OCI-LY3 (cell line): ENCODE data around the gene ASCC3.

Experiments used
- H2AFZ ChIP-seq: fragments of 200-600, 300-600 bp; shearing (Covaris generic); 2 replicates; pipeline ENCODE4 v1.6.0; 2014; ENCODE audit warnings: antibody characterized with exemption, low read depth, low read length
- H3K27ac ChIP-seq: fragments of 200-600, 300-600 bp; sonication (generic); 2 replicates; pipeline ENCODE4 v1.5.1; 2014; ENCODE audit warnings: mild to moderate bottlenecking, low read length, moderate library complexity, mixed read lengths
- H3K27me3 ChIP-seq: fragments of 200-600, 300-600 bp; sonication (generic); 2 replicates; pipeline ENCODE4 v1.6.1; 2014; ENCODE audit warnings: low read depth, low read length, mixed read lengths
- H3K36me3 ChIP-seq: fragments of 200-600, 300-600 bp; sonication (generic); replicated peaks from 2 replicates; pipeline ENCODE3; 2014; ENCODE audit warnings: low read depth, low read length, mixed read lengths
- H3K4me1 ChIP-seq: fragments of 300-600, 200-600 bp; sonication (generic); 2 replicates; pipeline ENCODE4 v1.6.1; 2014; ENCODE audit warnings: low read length, mixed read lengths
- H3K4me2 ChIP-seq: fragments of 200-600, 300-600 bp; sonication (generic); 2 replicates; pipeline ENCODE4 v1.6.1; 2014; ENCODE audit warnings: low read length, mixed read lengths
- H3K4me3 ChIP-seq: fragments of 300-600, 200-600 bp; sonication (generic); 2 replicates; pipeline ENCODE4 v1.5.1; 2014; ENCODE audit warnings: antibody characterized with exemption, mild to moderate bottlenecking, low read length, moderate library complexity
- H3K79me2 ChIP-seq: fragments of 300-600, 200-600 bp; shearing (Covaris generic); 2 replicates; pipeline ENCODE4 v1.6.1; 2014; ENCODE audit warnings: mild to moderate bottlenecking, low read length, mixed read lengths
- H3K9ac ChIP-seq: fragments of 300-600, 200-600 bp; shearing (Covaris generic); 2 replicates; pipeline ENCODE4 v1.6.0; 2014; ENCODE audit warnings: mild to moderate bottlenecking, low read length, moderate library complexity
- H3K9me3 ChIP-seq: fragments of 200-600, 300-600 bp; shearing (Covaris generic); 2 replicates; pipeline ENCODE4 v1.6.1; 2014; ENCODE audit warnings: low read length, mixed read lengths; ENCODE audit not compliant: insufficient read depth
- H4K20me1 ChIP-seq: fragments of 200-600, 300-600 bp; sonication (generic); 2 replicates; pipeline ENCODE4 v1.6.1; 2016; ENCODE audit warnings: low read length, mixed read lengths; ENCODE audit not compliant: insufficient read depth
- CTCF ChIP-seq: fragments of 200-600, 300-600 bp; sonication (generic); IDR thresholded peaks from 2 replicates; pipeline ENCODE4 v1.5.1; 2014; ENCODE audit warnings: antibody characterized with exemption, low read length, low read depth
- EZH2phosphoT487 ChIP-seq: fragments of 200-600 bp; shearing (Covaris generic); IDR thresholded peaks from 2 replicates; pipeline ENCODE4 v1.6.1; 2018; ENCODE audit warnings: antibody characterized with exemption, mixed run types, low read depth

ASCC3 gene

GRCh38 chr6:100913400-100914276 is 32.5 kb upstream of the ASCC3 start:
- no peaks in the 10 kb centered on the region for H3K9me3 ChIP-seq
- H3K27me3 ChIP-seq = no peaks in the 10 kb centered on the region
- H3K27ac ChIP-seq = no peak overlapping the region
- no peaks in the 10 kb centered on the region for H3K4me1 ChIP-seq
- TF ChIP-seq EZH2phosphoT487 (no peak), CTCF (no peak)
- H3K9ac ChIP-seq = no peak overlapping the region
- no peaks in the 10 kb centered on the region for H3K79me2 ChIP-seq
- H3K36me3 ChIP-seq = no peaks in the 10 kb centered on the region
- no peak overlapping the region for H3K4me2 ChIP-seq
- H2AFZ ChIP-seq = no peak overlapping the region
- no peaks in the 10 kb centered on the region for H4K20me1 ChIP-seq
- no peak overlapping the region for H3K4me3 ChIP-seq

- Histone ChIP-seq H3K4me3 (no peak overlapping the region), H3K4me1 (no peaks in the 10 kb centered on the region), H3K27me3 (no peaks in the 10 kb centered on the region), H3K9ac (no peak overlapping the region), H3K9me3 (no peaks in the 10 kb centered on the region), H4K20me1 (no peaks in the 10 kb centered on the region), H3K36me3 (no peaks in the 10 kb centered on the region), H2AFZ (no peak overlapping the region), H3K79me2 (no peaks in the 10 kb centered on the region), H3K4me2 (no peak overlapping the region), H3K27ac (no peak overlapping the region)
- TF ChIP-seq CTCF = no peak
- TF ChIP-seq EZH2phosphoT487 = no peak
These were observed 25.2 kb upstream of the ASCC3 start for GRCh38 chr6:100906325-100906724.

DNA sequence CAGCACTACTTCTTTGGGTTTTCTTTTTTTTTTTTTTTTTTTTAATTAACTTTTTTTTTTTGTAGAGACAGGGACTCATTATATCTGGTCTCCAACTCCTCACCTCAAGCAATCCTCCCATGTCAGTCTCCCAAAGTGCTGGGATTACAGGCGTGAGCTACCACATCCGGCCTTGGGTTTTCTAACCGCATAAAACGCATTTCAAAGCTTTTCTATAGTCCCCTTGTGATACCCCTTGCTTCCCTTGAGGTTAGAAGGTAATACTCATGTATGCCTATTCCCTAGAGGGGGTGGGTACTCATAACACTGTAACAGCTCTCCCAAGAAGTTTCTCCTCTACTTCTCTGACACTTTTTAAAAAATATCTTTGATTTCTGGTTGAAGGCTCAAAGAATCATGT is 23.9 kb upstream of the ASCC3 start:
- no peak overlapping the region for H2AFZ ChIP-seq
- H3K4me3 ChIP-seq = no peak overlapping the region
- H3K27ac ChIP-seq = no peak overlapping the region
- H3K9me3 ChIP-seq = no peaks in the 10 kb centered on the region
- H3K27me3 ChIP-seq = no peaks in the 10 kb centered on the region
- H3K9ac ChIP-seq = no peak overlapping the region
- H3K36me3 ChIP-seq = no peaks in the 10 kb centered on the region
- H3K4me2 ChIP-seq = no peak overlapping the region
- H3K4me1 ChIP-seq = no peaks in the 10 kb centered on the region
- H4K20me1 ChIP-seq = no peaks in the 10 kb centered on the region
- no peaks in the 10 kb centered on the region for H3K79me2 ChIP-seq
- TF ChIP-seq EZH2phosphoT487 (no peak), CTCF (no peak)

DNA sequence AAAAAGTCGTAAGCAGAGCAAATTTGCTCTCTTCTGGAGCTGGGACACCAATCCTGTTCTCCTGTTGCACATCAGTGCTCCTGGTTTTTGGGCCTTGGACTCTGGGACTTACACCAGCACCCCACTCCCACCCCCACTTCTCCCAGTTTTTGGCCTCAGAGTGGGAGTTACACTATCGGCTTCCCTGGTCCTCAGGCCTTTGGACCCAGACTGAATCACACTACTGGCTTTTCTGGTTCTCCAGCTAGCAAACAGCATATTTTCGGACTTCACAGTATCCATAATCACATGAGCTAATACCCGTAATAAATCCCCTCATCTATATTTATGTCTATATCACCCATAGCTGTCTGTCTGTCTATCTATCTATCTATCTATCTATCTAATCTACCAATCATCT is 23.2 kb upstream of the ASCC3 start:
- no peak overlapping the region for H3K4me2 ChIP-seq
- no peaks in the 10 kb centered on the region for H4K20me1 ChIP-seq
- TF ChIP-seq EZH2phosphoT487 = no peak
- TF ChIP-seq CTCF = no peak
- no peak overlapping the region for H3K27ac ChIP-seq
- H3K9ac ChIP-seq = no peak overlapping the region
- H3K36me3 ChIP-seq = no peaks in the 10 kb centered on the region
- H3K4me3 ChIP-seq = no peak overlapping the region
- H3K4me1 ChIP-seq = no peaks in the 10 kb centered on the region
- H2AFZ ChIP-seq = no peak overlapping the region
- no peaks in the 10 kb centered on the region for H3K9me3 ChIP-seq
- no peaks in the 10 kb centered on the region for H3K79me2 ChIP-seq
- H3K27me3 ChIP-seq = no peaks in the 10 kb centered on the region
